Stimulated activated naive CD4-positive, alpha-beta T cell (primary cell): ENCODE measurements around the gene CORO2B.
"Not testable (repeated sequence)": the region's sequence is repeated elsewhere in the genome, so short reads cannot be mapped to it uniquely, and the experiment has no call there.

Experiments used
- DNase-seq, 6 experiments: peaks; one replicate each; lab custom pipeline; 2025; lab: John Stamatoyannopoulos, UW

Gene CORO2B

DNA sequence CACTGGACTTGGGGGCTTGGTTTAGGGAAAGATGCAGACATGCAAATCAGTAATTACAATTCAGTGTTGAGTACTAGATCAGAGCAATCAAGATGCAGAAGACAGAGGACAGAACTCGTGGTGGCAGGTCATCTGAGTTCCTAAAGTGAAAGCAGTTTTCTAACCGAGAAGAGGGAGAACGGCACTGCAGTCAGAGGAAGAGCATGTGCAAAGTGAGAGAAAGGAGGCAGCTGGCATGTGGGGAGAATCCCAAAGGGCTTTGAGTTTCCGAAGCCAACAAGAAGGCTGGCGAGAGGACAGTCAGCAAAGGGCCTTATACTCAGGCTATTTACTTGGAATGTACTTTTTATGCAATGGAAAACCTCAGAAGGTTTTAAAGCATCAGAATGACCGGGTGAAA lies 154.9 kb downstream of the CORO2B start:
- DNase-seq = no peak

- no peak for DNase-seq
Measured at GRCh38 chr15:68734352-68734751, 155.6 kb downstream of the CORO2B start.

DNA sequence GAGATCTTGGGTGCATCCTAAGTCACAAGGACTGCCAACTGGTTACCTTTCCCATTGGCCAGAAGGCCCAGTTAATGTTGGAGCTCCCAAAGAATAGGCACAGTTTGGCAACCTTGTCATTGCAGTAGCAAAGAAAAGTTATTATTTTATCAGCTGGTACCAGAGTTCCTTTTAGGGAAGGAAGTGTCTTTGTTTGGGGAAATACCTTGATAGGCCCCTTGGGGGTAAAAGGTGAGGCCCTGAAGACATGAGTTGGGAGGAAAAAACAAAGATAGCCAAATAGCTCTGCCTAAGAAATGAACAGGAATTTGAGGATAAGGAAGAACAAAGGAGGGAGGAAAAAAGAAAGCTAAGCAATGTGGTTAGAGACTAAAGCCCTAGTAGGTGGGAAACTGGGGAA lies 156.1 kb downstream of the CORO2B start:
- DNase-seq = no peak

- DNase-seq = no peak
Measured at GRCh38 chr15:68735610-68736009, 156.8 kb downstream of the CORO2B start.

- no peak for DNase-seq
Measured at GRCh38 chr15:68739390-68740080, 160.7 kb downstream of the CORO2B start.

- no peak for DNase-seq
Measured at GRCh38 chr15:68743256-68743655, 164.5 kb downstream of the CORO2B start.

GRCh38 chr15:68749365-68749764 lies 170.6 kb downstream of the CORO2B start:
- DNase-seq = no peak

DNA sequence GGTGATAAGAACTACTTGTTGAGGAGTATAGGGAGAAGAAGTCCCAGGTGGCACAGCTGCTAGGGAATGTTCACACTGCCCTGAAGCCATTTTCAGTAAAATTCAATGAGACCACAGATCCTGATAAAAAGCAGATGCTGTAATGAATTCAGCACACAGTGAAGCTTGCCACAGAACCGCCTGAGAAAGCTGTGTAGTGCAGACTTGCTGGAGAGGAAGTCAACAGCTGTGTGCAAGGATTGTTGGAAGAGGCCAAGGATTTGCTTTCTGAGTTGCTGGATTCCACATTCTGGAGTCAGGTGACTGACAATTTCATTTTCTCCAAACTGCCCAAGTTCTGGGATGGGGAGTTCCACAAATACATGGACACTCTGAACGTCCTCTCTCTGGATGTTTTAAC lies 171.0 kb downstream of the CORO2B start:
- DNase-seq = no peak

DNA sequence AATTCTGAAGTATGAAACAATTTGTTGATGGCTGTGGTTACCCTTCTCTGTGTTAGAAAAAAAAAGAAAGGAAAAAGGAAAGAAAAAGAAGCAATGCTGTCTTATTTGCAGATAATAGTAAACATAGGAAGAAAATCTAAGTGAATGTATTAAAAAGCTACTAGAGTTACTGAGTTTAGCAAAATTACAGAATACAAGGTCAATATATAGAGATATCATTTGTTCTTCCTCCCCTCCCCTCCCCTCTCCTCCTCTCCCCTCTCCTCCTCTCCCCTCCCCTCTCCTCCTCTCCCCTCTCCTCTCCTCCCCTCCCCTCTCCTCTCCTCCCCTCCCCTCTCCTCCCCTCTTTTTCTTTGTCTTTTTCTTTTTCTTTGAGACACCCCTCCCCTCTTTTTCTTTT lies 172.8 kb downstream of the CORO2B start:
- no peak for DNase-seq

DNA sequence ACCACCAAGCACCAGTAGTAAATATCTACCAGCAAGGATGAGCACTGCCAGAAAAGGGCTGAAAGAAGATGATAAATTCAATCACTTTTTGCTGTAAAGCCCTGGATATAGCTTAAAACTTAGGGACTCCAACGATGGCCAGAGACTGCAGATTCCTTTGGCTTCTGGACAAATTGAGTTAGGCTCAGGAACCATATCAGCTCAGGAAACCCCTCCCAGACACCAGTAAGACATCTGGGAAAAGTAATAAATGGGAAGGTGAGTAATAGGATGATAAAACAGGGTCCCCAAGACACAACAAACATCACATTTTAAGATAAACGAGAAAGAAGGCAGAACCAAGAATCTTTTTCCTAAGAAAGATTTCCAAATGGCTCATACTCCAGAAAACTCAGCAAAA lies 176.9 kb downstream of the CORO2B start:
- no peak for DNase-seq

DNA sequence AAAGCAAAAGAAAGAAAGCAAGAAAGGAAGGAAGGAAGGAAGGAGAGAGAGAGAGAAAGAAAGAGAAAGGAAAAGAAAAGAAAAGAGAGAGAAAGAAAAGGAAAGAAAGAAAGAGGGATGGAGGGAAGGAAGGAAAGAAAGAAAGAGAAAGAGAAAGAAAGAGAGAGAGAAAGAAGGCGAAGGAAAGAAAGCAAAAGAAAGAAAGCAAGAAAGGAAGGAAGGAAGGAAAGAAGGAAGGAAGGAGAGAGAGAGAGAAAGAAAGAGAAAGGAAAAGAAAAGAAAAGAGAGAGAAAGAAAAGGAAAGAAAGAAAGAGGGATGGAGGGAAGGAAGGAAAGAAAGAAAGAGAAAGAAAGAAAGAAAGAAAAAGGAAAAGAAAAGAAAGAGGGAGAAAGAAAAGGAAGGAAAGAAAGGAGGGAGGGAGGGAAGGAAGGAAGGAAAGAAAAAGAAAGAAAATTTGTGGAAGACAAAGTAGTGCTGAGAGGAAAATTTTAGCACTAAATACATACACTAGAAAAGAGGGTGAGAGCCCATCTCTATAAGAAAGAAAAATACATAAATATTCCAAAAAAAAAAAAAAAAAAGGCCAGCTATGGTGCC lies 181.3 kb downstream of the CORO2B start:
- DNase-seq = not testable (repeated sequence)

GRCh38 chr15:68763063-68763462 lies 184.3 kb downstream of the CORO2B start:
- no peak for DNase-seq

GRCh38 chr15:68764090-68764489 lies 185.3 kb downstream of the CORO2B start:
- DNase-seq = no peak

GRCh38 chr15:68765602-68766368 lies 187.0 kb downstream of the CORO2B start:
- DNase-seq = no peak

DNA sequence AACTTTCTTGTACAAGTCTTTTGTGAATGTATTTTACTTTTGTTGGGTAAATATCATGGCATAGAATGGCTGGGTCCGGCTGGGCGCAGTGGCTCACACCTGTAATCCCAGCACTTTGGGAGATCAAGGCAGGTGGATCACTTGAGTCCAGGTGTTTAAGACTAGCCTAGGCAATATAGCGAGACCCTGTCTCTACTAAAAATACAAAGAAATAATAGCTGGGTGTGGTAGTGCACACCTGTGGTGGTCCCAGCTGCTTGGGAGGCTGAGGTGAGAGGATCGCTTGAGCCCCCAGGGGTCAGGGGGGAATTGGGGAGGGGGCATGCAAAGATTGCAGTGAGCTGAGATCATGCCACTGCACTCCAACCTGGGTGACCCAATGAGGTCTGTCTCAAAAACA lies 189.0 kb downstream of the CORO2B start:
- no peak for DNase-seq

DNA sequence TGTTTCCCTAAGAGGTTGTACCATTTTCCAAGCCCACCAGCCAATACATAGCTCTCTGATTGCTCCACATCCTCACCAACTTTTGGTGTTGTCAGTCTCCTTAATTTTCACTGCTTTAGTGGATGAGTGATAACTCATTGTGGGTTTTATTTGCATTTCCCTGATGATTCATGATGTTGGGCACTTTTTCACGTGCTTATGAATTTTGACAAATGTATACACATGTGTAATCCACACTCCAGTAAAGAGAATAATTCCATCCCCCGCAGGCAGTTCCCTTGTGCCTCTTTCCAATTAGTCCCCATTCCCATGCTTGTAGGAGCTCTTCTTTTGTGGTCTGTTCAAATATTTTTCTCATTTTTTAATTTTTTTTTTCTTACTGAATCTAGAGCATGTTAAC lies 189.5 kb downstream of the CORO2B start:
- no peak for DNase-seq

DNA sequence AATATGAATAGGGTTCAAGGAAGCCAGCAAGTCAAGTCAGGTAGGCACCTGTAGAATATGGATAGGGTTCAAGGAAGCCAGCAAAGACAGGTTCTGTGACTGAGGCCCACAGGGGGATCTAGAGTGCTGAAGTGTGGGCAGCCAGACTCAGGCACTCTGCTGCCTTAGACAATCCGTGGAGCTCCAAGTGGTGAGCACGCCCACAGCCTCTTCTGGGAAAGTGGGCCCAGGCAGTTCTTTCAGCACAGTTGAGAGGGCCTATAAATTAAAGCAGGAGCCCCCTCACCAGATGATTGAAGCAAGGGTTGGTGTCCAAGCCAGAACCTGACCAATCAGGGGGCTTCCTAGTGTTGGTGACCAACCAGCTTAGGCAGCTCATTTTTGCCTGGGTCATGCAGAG lies 190.9 kb downstream of the CORO2B start:
- no peak for DNase-seq

- DNase-seq = no peak
Measured at GRCh38 chr15:68770216-68770615, 191.4 kb downstream of the CORO2B start.

DNA sequence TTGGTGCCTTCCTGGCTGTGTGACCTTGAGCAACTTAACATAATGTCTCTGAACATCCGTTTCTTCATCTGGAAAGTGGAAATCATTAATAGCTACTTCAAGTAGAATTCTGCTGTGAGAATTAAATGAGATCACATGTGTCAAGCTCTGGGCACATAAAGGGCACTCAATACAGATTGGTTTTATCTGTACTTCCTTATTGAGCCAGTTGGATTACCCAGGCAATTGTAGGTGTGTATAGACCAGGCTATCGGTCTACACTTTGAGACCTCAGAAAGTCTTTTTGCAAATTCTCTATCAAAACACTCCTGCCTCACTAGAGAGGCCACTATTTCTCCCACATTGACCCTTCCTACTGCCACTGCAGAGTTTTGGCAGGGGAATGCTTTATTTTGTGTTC lies 194.2 kb downstream of the CORO2B start:
- DNase-seq = no peak

GRCh38 chr15:68774120-68774519 lies 195.3 kb downstream of the CORO2B start:
- no peak for DNase-seq

DNA sequence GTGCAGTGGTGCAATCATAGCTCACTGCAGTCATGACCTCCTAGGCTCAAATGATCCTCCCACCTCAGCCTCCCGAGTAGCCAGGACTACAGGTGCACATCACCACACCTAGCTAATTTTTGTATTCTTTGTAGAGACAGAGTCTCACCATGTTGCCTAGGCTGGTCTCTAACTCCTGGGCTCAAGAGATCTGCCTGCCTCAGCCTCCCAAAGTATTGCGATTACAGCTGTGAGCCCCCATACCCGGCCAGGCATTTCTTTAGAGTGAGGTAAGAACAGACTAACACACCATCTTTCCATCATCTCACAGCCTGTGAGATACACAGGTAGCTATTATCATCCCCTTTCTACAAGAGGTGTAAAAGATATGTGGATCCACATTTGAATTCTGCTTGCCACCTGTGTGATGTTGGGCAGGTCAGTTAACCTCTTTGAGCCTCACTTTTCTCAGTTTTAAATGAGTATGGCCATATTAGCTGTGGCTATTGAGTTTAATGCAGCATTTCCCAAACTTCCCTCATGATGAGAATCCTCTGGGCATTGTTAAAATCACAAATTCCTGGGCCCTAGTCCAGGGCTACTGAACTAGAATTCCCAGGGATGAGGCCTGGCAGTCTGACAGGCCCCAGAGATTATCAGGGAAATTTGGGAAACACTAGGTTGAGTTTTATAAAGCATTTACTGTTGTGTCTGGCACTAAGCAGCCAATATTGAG lies 195.9 kb downstream of the CORO2B start:
- no peak for DNase-seq

DNA sequence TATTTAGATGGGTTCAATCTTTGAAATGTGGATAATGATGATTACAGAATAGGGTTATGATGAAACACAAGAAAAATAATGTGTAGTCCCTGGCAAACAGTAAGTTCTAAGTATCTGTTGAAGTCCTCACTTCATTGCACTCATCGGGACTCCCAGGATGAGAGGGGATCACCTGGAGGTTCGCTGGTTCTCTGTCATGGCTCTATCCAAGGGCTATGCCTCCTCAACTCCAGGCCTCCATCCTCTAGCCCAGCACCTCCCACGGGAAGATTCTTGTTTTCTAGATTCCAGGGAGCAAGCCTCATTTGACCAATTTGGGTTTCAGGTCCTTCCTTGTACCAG lies 196.4 kb downstream of the CORO2B start:
- no peak for DNase-seq
